ENCODE data around the gene DPP8. TPM values are rescaled to one million over a fixed set of nuclear protein-coding genes. Genes with fewer than 3 reads are reported as not detected.

DPP8 gene
- total and polyA plus RNA-seq, 10 of the 15 experiments (the other 5 are each of a cell fraction or from before 2014, with no cell fraction given): 12.0 to 30.6 (median 24.3) TPM

- BruUV-seq (replicated peaks): no TSS peak
- no peaks in the 10 kb centered on the region for H3K9me3 ChIP-seq (replicated peaks; ENCODE audit: control insufficient read depth, insufficient read depth, low read length)
- FAIRE-seq: no peak
- intact Hi-C loops (cut with micrococcal nuclease; ENCODE audit: unreplicated experiment) (no loop called here), in situ Hi-C loops (cut with MboI) (no loop called here)
- no peak overlapping the region for H3K27ac ChIP-seq (ENCODE audit: control insufficient read depth, insufficient read depth)
- no peaks in the 10 kb centered on the region for H3K4me1 ChIP-seq (ENCODE audit: control insufficient read depth, insufficient read depth, low read length)
- H3K36me3 ChIP-seq (ENCODE audit: control insufficient read depth in 2 of 2, insufficient read depth in 2 of 2, low read length in 1 of 2): no peaks in the 10 kb centered on the region
- ChIA-PET CTCF (no interaction called here), RAD21 (ENCODE audit: unreplicated experiment) (no interaction called here), SMC1A (ENCODE audit: uncharacterized antibody, unreplicated experiment) (no interaction called here), POLR2A (no interaction called here)
- H3K27me3 ChIP-seq (replicated peaks in 1 of 2; ENCODE audit: control insufficient read depth in 2 of 2, insufficient read depth in 2 of 2, low read length in 1 of 2): peaks cover 4% of the 10 kb centered on the region in 2 experiments
- 67% methylated on average over 20 of the region's 34 CpGs for WGBS (ENCODE audit: insufficient coverage, insufficient replicate concordance, low lambda C conversion rate, missing lambda C conversion rate)
- TF ChIP-seq BRCA1 (IDR thresholded peaks at IDR 0.05; ENCODE audit: low read depth, low read length) (no peak), NR2C2 (IDR thresholded peaks at IDR 0.05; ENCODE audit: borderline replicate concordance, control insufficient read depth, insufficient read length, low read depth) (no peak), NFXL1 (IDR thresholded peaks at IDR 0.05; ENCODE audit: borderline replicate concordance) (no peak), IRF5 (IDR thresholded peaks at IDR 0.05; ENCODE audit: borderline replicate concordance) (no peak), CREM (IDR thresholded peaks at IDR 0.05; ENCODE audit: low read depth) (no peak), TCF7 (IDR thresholded peaks at IDR 0.05; ENCODE audit: borderline replicate concordance) (no peak), RUNX3 (IDR thresholded peaks at IDR 0.05; ENCODE audit: low read length) (no peak), NR2C1 (IDR thresholded peaks at IDR 0.05) (no peak), ZBED1 (IDR thresholded peaks at IDR 0.05; ENCODE audit: borderline replicate concordance) (no peak)
- DNase-seq (ENCODE audit: low read depth, low spot score): no peak
- H2AFZ ChIP-seq (ENCODE audit: control insufficient read depth, low read depth, low read length): no peak overlapping the region
- no peaks in the 10 kb centered on the region for H4K20me1 ChIP-seq (ENCODE audit: control insufficient read depth, insufficient read depth)
- H3K4me2 ChIP-seq (ENCODE audit: control insufficient read depth, insufficient read depth): no peak overlapping the region
- no peak for ATAC-seq
- no peak overlapping the region for H3K9ac ChIP-seq (ENCODE audit: control insufficient read depth, insufficient read depth, low read length)
- H3K79me2 ChIP-seq (ENCODE audit: control insufficient read depth, insufficient read depth, low read length): no peaks in the 10 kb centered on the region
- H3K4me3 ChIP-seq: no peak overlapping the region
These were observed 121.1 kb downstream of the DPP8 start for GRCh38 chr15:65396283-65396964.
